ENCODE data around the gene BCL2A1. TPM values are rescaled to one million over a fixed set of nuclear protein-coding genes. Genes with fewer than 3 reads are reported as not detected.

BCL2A1 gene
- total and polyA plus RNA-seq, 10 of the 15 experiments (the other 5 are each of a cell fraction or from before 2014, with no cell fraction given): 181 to 570 (median 321) TPM

GRCh38 chr15:79964232-79964805, 6.7 kb downstream of the BCL2A1 start (continued):
- TF ChIP-seq HSF1 (IDR thresholded peaks at IDR 0.05; ENCODE audit: low read depth, low read length): no peak
- no peak for TF ChIP-seq SMC3 (IDR thresholded peaks at IDR 0.05; ENCODE audit: borderline replicate concordance, low read length)
- no peak for TF ChIP-seq IRF3 (IDR thresholded peaks at IDR 0.05)
- no peak for TF ChIP-seq FOXK2 (IDR thresholded peaks at IDR 0.05)
- TF ChIP-seq SIN3A (IDR thresholded peaks at IDR 0.05; ENCODE audit: low read depth, low read length): no peak
- TF ChIP-seq ZNF24 (IDR thresholded peaks at IDR 0.05): 0 out of 2 replicates have a peak, but pooled peaks have one; percentile 18
- no peak for TF ChIP-seq PRDM15 (CRISPR knock-in tag; IDR thresholded peaks at IDR 0.05)
- TF ChIP-seq MYB (IDR thresholded peaks at IDR 0.05; ENCODE audit: borderline replicate concordance, low read depth, low read length): no peak
- TF ChIP-seq ZNF622 (IDR thresholded peaks at IDR 0.05): no peak
- 0 out of 4 replicates have a peak, but pooled peaks of 1 of the 2 experiments have one; percentile 17 for TF ChIP-seq IKZF2 (IDR thresholded peaks at IDR 0.05)
- TF ChIP-seq ETV6 (conservative IDR thresholded peaks at IDR 0.05 in 1 of 2, IDR thresholded peaks at IDR 0.05 in 1 of 2; ENCODE audit: borderline replicate concordance in 1 of 2, low read depth in 1 of 2): no peak
- TF ChIP-seq HCFC1 (IDR thresholded peaks at IDR 0.05; ENCODE audit: low read length): no peak
- no peak for TF ChIP-seq RELA (IDR thresholded peaks at IDR 0.05; ENCODE audit: borderline replicate concordance, partially characterized antibody)
- 0 out of 2 replicates have a peak, but pooled peaks have one; percentile 21 for TF ChIP-seq SMARCA5 (IDR thresholded peaks at IDR 0.05)
- no peak for TF ChIP-seq MEF2B (IDR thresholded peaks at IDR 0.05; ENCODE audit: partially characterized antibody, poor library complexity, severe bottlenecking)
- no peak for TF ChIP-seq RCOR1 (conservative IDR thresholded peaks at IDR 0.05; ENCODE audit: low read depth, low read length)
- TF ChIP-seq SPI1 (IDR thresholded peaks at IDR 0.05; ENCODE audit: borderline replicate concordance, insufficient read depth, low read depth, low read length): no peak
- no peak for TF ChIP-seq E2F8 (IDR thresholded peaks at IDR 0.05; ENCODE audit: low read depth, partially characterized antibody)
- TF ChIP-seq MAX (IDR thresholded peaks at IDR 0.05; ENCODE audit: low read depth, low read length): no peak
- no peak for TF ChIP-seq SRF (IDR thresholded peaks at IDR 0.05; ENCODE audit: low read depth in 2 of 2, low read length in 2 of 2)
- no peak for TF ChIP-seq TAF1 (IDR thresholded peaks at IDR 0.05; ENCODE audit: borderline replicate concordance, low read depth, low read length)
- no peak for TF ChIP-seq CHD1 (IDR thresholded peaks at IDR 0.05; ENCODE audit: low read depth, low read length)

All from GM12878 (cell line).